Peyer's patch (tissue), 4 donors: ENCODE data around the gene PEX7. TPM values are rescaled to one million over a fixed set of nuclear protein-coding genes. Genes with fewer than 3 reads are reported as not detected.
"Not testable (repeated sequence)": the region's sequence is repeated elsewhere in the genome, so short reads cannot be mapped to it uniquely, and the experiment has no call there.

Experiments used
- DNase-seq, 3 donors: peaks; one replicate each; pipeline ENCODE4 v3.0.0-alpha.2; 2017 to 2019
- H3K27ac ChIP-seq, 4 donors: fragments of 200-600 bp; sonication (generic); one replicate each; pipeline ENCODE4 v1.5.1; 2016 to 2019
- H3K27me3 ChIP-seq, 2 donors: fragments of 200-600 bp; sonication (generic); one replicate each; pipeline ENCODE4 v1.5.1; 2019
- H3K36me3 ChIP-seq, 3 donors: fragments of 200-600 bp; sonication (generic); one replicate each; pipeline ENCODE4 v1.5.1; 2016 to 2019
- H3K4me1 ChIP-seq, 4 donors: fragments of 200-600 bp; sonication (generic); one replicate each; pipeline ENCODE4 v1.5.1; 2016 to 2019
- H3K4me3 ChIP-seq, 4 donors: fragments of 200-600 bp; sonication (generic); 1 replicate in 3 of 4; 2 replicates in 1 of 4; pipeline ENCODE4 v1.5.1; 2016 to 2019; ENCODE audit warnings: mild to moderate bottlenecking in 1 of 4
- H3K9me3 ChIP-seq, 4 donors: fragments of 200-600 bp; sonication (generic); one replicate each; pipeline ENCODE4 v1.5.1; 2016 to 2019; ENCODE audit warnings: mild to moderate bottlenecking in 1 of 4
- CTCF ChIP-seq, 6 experiments: fragments of 450-650 bp in 4 of 6; fragments of 200-600 bp in 2 of 6; sonication (generic) in 1 of 6; IDR thresholded peaks; one replicate each; pipeline ENCODE4 v1.5.1; 2017 to 2019; ENCODE audit warnings: antibody characterized with exemption in 6 of 6, mild to moderate bottlenecking in 3 of 6, moderate library complexity in 1 of 6
- POLR2A ChIP-seq, 2 donors: fragments of 450-650 bp; IDR thresholded peaks; one replicate each; pipeline ENCODE4 v1.5.1; 2017; ENCODE audit warnings: antibody characterized with exemption in 2 of 2, mild to moderate bottlenecking in 2 of 2, moderate library complexity in 2 of 2
- total RNA-seq, 4 donors: library from RNA; depleted of rRNA; stranded (reverse); fragments of >200 nt; gene quantifications; one replicate each; pipeline ENCODE4 v1.1.0, GENCODE V29; 2016

PEX7 gene
- total RNA-seq, 4 donors from 2014 or later, result 3.0 to 7.1 (median 6.3) TPM

- no peak for TF ChIP-seq CTCF (IDR thresholded peaks at IDR 0.05)
- no peak for TF ChIP-seq POLR2A (IDR thresholded peaks at IDR 0.05)
- no peak for DNase-seq
Measured at GRCh38 chr6:136869451-136869850, 47.1 kb downstream of the PEX7 start.

GRCh38 chr6:136873748-136874147, 51.4 kb downstream of the PEX7 start:
- no peak overlapping the region for H3K27ac ChIP-seq
- H3K27me3 ChIP-seq, result no peaks in the 10 kb centered on the region
- H3K4me3 ChIP-seq, result no peak overlapping the region
- DNase-seq, result no peak
- H3K9me3 ChIP-seq, result peaks cover 0 to 19% (median 2%) of the 10 kb centered on the region in 4 donors
- TF ChIP-seq CTCF (IDR thresholded peaks at IDR 0.05), result no peak
- no peak for TF ChIP-seq POLR2A (IDR thresholded peaks at IDR 0.05)
- H3K4me1 ChIP-seq, result no peaks in the 10 kb centered on the region
- H3K36me3 ChIP-seq, result peaks cover 0 to 21% (median 4%) of the 10 kb centered on the region in 3 donors

More at GRCh38 chr6:136869451-136869850, 47.1 kb downstream of the PEX7 start:
- Histone ChIP-seq H3K27me3 (no peaks in the 10 kb centered on the region), H3K9me3 (peaks cover 0 to 19% (median 2%) of the 10 kb centered on the region in 4 donors), H3K27ac (no peak overlapping the region), H3K4me1 (no peaks in the 10 kb centered on the region), H3K4me3 (no peak overlapping the region), H3K36me3 (peaks cover 0 to 21% (median 4%) of the 10 kb centered on the region in 3 donors)

GRCh38 chr6:136876469-136876868, 54.1 kb downstream of the PEX7 start:
- not testable (repeated sequence) for H3K27me3 ChIP-seq, H3K4me3 ChIP-seq, DNase-seq, H3K27ac ChIP-seq, H3K4me1 ChIP-seq
- Histone ChIP-seq H3K36me3 (peaks cover 0 to 19% (median 4%) of the 10 kb centered on the region in 3 donors), H3K9me3 (peaks cover 0 to 19% (median 2%) of the 10 kb centered on the region in 4 donors)

DNA sequence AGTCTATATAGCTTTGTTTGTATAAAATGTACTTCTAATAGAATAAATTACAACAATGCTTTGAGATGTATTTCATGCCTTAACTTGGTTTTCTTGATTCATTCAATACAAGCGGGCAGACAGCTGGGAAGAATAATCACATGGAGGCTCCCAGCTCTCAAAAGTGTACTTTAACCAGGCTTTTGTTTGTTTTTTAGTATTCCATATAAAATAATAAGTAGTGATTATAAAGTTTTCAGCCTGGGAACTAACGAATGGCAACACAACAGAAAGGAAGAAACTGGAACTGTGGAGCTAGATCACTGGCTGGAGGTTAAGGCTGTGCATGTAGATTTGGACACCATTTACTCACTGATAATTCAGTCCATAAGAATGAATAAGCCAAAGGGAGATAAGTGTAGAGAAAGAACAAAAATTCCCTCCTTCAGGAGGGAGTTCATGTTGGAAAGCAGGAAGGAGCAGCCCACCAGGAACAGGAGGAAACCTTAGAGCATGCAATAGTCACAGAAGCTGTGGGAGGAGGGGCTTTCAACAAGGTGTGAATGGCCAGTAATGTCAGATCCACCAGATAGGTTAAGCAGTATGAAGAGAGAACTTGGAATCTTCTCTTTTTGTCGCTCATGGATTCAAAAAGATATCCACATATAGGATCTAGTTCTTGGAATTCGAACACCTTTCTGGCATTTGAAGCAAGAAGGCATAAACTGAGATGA, 58.5 kb downstream of the PEX7 start:
- H3K9me3 ChIP-seq, result no peaks in the 10 kb centered on the region
- TF ChIP-seq CTCF (IDR thresholded peaks at IDR 0.05) (no peak), POLR2A (IDR thresholded peaks at IDR 0.05) (no peak)
- no peak overlapping the region for H3K27ac ChIP-seq
- no peaks in the 10 kb centered on the region for H3K36me3 ChIP-seq
- no peaks in the 10 kb centered on the region for H3K4me1 ChIP-seq
- no peaks in the 10 kb centered on the region for H3K27me3 ChIP-seq
- no peak overlapping the region for H3K4me3 ChIP-seq
- no peak for DNase-seq

DNA sequence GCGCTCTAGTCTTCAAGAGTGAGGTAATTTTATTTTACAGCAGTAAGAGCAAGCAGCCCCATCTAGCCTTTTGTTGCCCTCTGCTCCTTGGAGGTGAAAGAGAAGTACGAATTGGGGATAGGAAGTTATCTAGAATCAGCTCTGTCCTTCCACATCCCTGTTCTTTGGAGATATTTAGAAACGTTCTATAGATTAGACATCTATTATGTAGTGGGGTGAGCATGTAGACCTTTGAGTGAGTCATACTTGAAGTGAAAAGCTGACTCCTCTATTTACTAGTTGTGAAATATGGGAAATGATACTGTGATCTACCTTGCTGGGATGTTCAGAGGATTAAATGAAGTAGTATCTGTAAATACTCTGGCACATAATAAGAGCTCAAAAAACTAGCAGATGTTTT, 63.7 kb downstream of the PEX7 start:
- Histone ChIP-seq H3K36me3 (no peaks in the 10 kb centered on the region), H3K27ac (no peak overlapping the region), H3K4me3 (no peak overlapping the region), H3K9me3 (no peaks in the 10 kb centered on the region), H3K4me1 (no peaks in the 10 kb centered on the region), H3K27me3 (no peaks in the 10 kb centered on the region)
- no peak for TF ChIP-seq POLR2A (IDR thresholded peaks at IDR 0.05)
- TF ChIP-seq CTCF (IDR thresholded peaks at IDR 0.05), result no peak
- no peak for DNase-seq

DNA sequence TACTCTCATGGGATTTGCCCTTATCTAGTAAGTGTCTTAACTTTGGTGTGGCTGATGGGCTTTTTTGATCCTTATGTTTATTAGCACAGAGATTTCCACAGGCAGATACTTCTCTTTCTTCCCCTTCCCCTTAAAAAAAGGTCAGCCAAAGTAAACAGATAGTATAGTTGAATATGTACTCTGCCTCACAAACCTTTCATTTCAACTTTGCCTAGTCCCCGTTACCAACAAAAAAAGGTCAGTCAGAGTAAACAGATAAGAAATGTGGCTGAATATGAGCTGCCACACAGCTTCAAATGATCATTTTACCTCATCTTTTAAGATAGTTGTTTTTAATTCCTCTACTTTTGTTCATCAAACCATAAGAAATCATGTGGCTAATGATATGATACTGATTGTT, 65.6 kb downstream of the PEX7 start:
- no peak for DNase-seq
- H3K4me3 ChIP-seq, result no peak overlapping the region
- H3K27me3 ChIP-seq, result no peaks in the 10 kb centered on the region
- H3K9me3 ChIP-seq, result no peaks in the 10 kb centered on the region
- H3K36me3 ChIP-seq, result no peaks in the 10 kb centered on the region
- H3K4me1 ChIP-seq, result no peaks in the 10 kb centered on the region
- no peak for TF ChIP-seq POLR2A (IDR thresholded peaks at IDR 0.05)
- no peak for TF ChIP-seq CTCF (IDR thresholded peaks at IDR 0.05)
- no peak overlapping the region for H3K27ac ChIP-seq
